Stimulated activated CD4-positive, alpha-beta T cell treated with anti-CD3 and anti-CD28 coated beads, TNF-alpha, amount 100 ng/mL, for 24 hours (primary cell): ENCODE measurements around the gene PPAN.

Experiments used
- DNase-seq, 3 experiments: peaks; one replicate each; pipeline ENCODE4 v3.0.0-alpha.2; 2020; ENCODE audit warnings: low read depth in 3 of 3

Gene PPAN

DNA sequence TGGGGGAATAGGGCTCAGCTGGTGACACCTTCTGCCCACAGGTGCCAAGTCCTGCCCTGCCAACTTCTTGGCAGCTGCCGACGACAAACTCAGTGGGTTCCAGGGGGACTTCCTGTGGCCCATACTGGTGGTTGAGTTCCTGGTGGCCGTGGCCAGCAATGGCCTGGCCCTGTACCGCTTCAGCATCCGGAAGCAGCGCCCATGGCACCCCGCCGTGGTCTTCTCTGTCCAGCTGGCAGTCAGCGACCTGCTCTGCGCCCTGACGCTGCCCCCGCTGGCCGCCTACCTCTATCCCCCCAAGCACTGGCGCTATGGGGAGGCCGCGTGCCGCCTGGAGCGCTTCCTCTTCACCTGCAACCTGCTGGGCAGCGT is 7.4 kb downstream of the PPAN start:
- DNase-seq: no peak

DNA sequence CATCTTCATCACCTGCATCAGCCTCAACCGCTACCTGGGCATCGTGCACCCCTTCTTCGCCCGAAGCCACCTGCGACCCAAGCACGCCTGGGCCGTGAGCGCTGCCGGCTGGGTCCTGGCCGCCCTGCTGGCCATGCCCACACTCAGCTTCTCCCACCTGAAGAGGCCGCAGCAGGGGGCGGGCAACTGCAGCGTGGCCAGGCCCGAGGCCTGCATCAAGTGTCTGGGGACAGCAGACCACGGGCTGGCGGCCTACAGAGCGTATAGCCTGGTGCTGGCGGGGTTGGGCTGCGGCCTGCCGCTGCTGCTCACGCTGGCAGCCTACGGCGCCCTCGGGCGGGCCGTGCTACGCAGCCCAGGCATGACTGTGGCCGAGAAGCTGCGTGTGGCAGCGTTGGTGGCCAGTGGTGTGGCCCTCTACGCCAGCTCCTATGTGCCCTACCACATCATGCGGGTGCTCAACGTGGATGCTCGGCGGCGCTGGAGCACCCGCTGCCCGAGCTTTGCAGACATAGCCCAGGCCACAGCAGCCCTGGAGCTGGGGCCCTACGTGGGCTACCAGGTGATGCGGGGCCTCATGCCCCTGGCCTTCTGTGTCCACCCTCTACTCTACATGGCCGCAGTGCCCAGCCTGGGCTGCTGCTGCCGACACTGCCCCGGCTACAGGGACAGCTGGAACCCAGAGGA is 7.9 kb downstream of the PPAN start:
- DNase-seq: no peak

DNA sequence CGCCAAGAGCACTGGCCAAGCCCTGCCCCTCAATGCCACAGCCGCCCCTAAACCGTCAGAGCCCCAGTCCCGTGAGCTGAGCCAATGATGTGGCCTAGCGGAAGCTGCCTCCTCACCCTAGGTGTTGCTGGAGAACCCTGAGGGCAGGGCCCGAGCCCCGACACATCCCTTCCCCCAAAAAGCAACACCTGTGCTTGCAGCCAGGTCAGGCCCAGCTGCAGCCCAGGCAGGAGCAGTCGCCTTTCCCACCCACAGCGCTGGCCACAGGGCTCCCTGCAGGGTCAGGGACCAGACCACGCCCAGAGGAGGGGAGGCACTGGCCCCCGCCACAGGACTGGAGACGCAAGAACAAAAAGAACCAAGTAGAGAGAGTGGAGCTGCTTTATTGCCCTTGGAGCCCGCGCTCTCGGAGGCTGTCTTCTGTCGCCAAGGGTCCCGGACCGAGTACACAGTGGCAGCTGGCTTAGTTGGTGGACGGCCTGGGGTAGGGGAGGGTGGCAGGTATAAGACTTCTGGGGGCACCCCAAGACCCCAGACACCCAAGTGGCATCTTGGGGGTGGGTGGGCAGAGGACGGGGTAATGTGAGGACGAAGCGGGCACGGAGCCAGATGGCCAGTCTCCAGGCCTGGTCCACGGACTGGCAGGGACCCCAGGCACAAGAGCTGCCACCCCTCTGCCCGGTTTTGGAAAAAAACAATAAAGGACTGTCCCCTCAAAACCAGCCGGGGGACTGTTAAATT is 8.7 kb downstream of the PPAN start:
- DNase-seq: no peak

DNA sequence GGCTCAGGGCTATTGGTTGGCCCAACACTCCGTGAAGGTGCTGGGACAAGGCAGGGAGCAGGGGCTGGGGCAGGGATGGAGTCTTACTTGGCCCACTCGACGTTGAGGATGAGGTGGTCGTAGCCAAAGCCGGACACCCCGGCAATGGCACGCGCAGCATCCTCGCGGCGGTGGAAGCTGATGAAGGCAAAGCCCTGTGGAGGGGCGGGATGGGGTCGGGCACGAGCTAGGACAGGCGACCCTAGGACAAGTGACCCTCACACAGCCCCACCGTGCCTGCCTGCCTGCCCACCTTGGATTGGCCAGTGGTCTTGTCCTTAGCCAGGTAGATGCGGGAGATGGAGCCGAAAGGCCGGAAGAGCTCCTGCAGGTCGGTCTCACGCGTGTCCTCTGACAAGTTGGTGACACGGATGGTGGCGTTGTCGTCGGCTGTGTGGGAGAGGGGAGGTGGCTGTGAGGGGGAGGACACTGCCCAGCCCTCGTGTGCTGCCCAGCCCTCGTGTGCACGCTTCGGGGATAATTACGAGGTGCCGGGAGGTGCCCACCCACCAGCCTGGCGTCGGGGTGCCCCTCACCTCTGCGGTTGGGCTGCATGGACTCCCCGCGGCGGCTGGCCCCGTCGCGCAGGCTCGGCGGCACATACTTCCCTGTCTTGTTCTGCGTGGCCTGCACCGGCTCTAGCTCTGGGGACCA is 9.4 kb downstream of the PPAN start:
- no peak for DNase-seq

GRCh38 chr19:10116085-10116865 is 10.1 kb downstream of the PPAN start:
- DNase-seq: no peak

- DNase-seq: no peak
Observed at GRCh38 chr19:10116866-10117616, 10.9 kb downstream of the PPAN start.

GRCh38 chr19:10118960-10119359 is 12.8 kb downstream of the PPAN start:
- DNase-seq: no peak

GRCh38 chr19:10120538-10121189 is 14.5 kb downstream of the PPAN start:
- DNase-seq: no peak

DNA sequence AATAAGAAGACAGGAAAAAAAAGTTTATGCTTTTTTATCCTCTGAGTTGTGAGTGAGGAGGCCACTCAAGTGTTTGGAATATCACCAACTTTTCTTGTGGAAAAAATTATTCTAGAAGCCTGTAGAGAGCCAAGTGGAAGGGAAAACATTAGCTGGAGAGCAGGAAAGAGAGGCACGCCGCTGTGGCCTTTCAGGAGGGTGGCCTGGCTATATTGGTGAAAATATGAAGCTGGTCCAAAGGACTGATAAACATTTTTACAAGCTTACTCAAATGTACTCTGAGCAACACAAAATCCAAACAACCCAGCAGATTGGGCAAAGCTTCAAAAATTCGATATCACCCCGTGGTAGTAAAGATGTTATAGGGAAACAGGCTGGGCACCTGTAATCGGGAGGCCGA is 15.9 kb downstream of the PPAN start:
- DNase-seq: no peak

GRCh38 chr19:10124429-10124828 is 18.3 kb downstream of the PPAN start:
- no peak for DNase-seq

DNA sequence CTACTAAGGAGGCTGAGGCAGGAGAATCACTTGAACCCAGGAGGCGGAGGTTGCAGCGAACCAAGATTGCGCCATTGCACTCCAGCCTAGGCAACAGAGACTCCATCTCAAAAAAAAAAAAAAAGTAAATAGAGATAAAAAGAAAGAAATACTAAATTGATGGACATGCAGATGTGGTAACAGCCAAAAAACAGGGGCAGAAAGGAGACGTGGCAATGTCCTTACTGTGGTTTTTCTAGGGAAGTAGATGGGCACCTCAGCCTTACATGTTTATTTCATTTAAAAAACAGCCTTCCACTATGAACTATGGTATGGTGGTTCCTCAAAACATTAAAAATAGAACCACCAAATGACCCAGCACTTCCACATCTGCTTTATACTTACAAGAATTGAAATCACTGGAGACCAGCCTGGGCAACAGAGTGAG is 20.1 kb downstream of the PPAN start:
- DNase-seq: no peak

DNA sequence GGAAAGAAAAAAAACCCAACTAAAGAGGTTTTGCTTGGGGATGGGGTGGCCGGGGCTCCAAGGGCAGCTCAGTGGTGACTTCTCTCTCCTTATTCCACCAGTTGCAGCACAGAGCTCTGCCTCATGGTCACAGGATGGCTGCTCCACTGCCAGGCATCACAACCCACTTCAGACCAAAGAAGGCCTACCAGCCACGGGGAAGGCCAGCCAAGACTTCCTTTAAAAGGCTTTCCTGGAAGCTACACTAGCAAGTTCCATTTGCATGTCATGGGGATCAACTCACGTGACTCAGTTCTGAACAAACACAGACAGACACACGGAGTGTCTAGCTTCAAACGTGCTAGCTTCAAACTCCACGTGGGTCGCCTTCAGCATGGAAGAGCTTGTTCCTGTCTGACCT is 26.7 kb downstream of the PPAN start:
- DNase-seq: no peak

- no peak for DNase-seq
Observed at GRCh38 chr19:10133596-10133995, 27.4 kb downstream of the PPAN start.

GRCh38 chr19:10134040-10134439 is 27.9 kb downstream of the PPAN start:
- DNase-seq: no peak

GRCh38 chr19:10135551-10136334 is 29.6 kb downstream of the PPAN start:
- no peak for DNase-seq

DNA sequence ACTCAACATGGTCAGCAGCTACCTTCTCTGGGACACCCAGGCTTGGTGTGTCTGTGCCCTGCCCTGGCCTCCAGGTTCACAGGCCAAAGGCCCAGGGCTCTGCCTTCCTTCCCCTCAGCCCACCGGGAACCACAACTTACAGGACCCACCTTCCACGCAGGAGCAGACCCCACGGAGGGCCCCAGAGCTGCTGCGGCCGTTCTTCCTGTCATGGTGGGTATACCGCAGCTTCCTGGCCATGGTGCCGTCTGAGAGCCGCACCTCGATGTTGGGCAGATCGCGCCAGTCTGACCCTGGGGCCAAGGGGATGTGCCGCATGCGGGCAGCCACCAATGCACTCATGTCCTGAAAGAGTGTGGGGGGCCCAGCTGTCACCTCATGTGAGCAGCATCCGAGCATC is 30.8 kb downstream of the PPAN start:
- no peak for DNase-seq

- no peak for DNase-seq
Observed at GRCh38 chr19:10137751-10138682, 31.9 kb downstream of the PPAN start.

- no peak for DNase-seq
Observed at GRCh38 chr19:10138879-10139795, 33.0 kb downstream of the PPAN start.
